HG02970 (cell line): ENCODE measurements around the gene TDRD5.

ENCODE experiments used
- ATAC-seq: cut with Tn5 transposase; IDR thresholded peaks from one replicate; pipeline ENCODE4 v1.9.1; 2021; ENCODE audit warnings: mild to moderate bottlenecking, moderate library complexity, moderate number of reproducible peaks; ENCODE audit not compliant: unreplicated experiment, low FRiP score

Gene TDRD5

GRCh38 chr1:179729881-179730280, 138.2 kb downstream of the TDRD5 start:
- no peak for ATAC-seq

DNA sequence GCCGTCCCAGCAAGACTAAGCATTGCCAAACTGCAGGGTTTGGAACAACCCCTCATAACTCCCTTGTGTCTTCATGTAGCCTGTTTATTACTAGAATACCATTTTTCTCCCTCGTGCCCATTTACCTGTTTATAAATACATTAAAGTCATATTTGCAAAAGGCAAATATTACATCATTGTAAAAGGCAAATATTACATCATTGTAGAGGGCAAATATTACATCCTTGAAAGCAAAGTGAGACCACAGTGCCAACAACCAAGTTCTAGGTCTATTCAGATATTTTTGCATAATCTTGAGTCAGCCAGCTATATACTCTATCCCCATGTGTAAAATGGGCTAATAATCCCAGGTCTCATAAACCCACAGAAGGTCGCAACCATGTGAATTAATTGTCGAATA, 140.0 kb downstream of the TDRD5 start:
- ATAC-seq = no peak
